Measurements from ENCODE around the gene PPHLN1. TPM values are rescaled to one million over a fixed set of nuclear protein-coding genes. Genes with fewer than 3 reads are reported as not detected.

Gene PPHLN1
- total RNA-seq, 6 experiments from 2014 or later, result 15.8 to 33.0 (median 21.5) TPM

- 25% methylated on average over 1 of the region's 1 CpG for WGBS (ENCODE audit: insufficient coverage, low coverage, low lambda C conversion rate, missing lambda C conversion rate)
- no peak overlapping the region for H3K27ac ChIP-seq
- no peaks in the 10 kb centered on the region for H3K4me1 ChIP-seq
- intact Hi-C loops (cut with DNase I), result no loop called here
- H3K4me3 ChIP-seq, result no peak overlapping the region
- DNase-seq, result no peak
- H3K27me3 ChIP-seq, result no peaks in the 10 kb centered on the region
- no peak for ATAC-seq
- no peaks in the 10 kb centered on the region for H3K9me3 ChIP-seq
- no peak for TF ChIP-seq POLR2A (IDR thresholded peaks at IDR 0.05)
- TF ChIP-seq, protein P1, sequence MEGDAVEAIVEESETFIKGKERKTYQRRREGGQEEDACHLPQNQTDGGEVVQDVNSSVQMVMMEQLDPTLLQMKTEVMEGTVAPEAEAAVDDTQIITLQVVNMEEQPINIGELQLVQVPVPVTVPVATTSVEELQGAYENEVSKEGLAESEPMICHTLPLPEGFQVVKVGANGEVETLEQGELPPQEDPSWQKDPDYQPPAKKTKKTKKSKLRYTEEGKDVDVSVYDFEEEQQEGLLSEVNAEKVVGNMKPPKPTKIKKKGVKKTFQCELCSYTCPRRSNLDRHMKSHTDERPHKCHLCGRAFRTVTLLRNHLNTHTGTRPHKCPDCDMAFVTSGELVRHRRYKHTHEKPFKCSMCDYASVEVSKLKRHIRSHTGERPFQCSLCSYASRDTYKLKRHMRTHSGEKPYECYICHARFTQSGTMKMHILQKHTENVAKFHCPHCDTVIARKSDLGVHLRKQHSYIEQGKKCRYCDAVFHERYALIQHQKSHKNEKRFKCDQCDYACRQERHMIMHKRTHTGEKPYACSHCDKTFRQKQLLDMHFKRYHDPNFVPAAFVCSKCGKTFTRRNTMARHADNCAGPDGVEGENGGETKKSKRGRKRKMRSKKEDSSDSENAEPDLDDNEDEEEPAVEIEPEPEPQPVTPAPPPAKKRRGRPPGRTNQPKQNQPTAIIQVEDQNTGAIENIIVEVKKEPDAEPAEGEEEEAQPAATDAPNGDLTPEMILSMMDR (IDR thresholded peaks at IDR 0.05), result no peak
- no peaks in the 10 kb centered on the region for H3K36me3 ChIP-seq
Measured at GRCh38 chr12:42473561-42473960, 147.6 kb downstream of the PPHLN1 start.

- Histone ChIP-seq H3K27ac (no peak overlapping the region), H3K4me3 (no peak overlapping the region), H3K27me3 (no peaks in the 10 kb centered on the region), H3K4me1 (no peaks in the 10 kb centered on the region), H3K36me3 (no peaks in the 10 kb centered on the region), H3K9me3 (no peaks in the 10 kb centered on the region)
- TF ChIP-seq, protein P1 (IDR thresholded peaks at IDR 0.05), result no peak
- TF ChIP-seq POLR2A (IDR thresholded peaks at IDR 0.05), result no peak
- DNase-seq (no peak), ATAC-seq (no peak)
- WGBS (ENCODE audit: insufficient coverage, low coverage, low lambda C conversion rate, missing lambda C conversion rate), result 59% methylated on average over 2 of the region's 2 CpGs
- intact Hi-C loops (cut with DNase I), result no loop called here
Measured at GRCh38 chr12:42474391-42474790, 148.4 kb downstream of the PPHLN1 start.

DNA sequence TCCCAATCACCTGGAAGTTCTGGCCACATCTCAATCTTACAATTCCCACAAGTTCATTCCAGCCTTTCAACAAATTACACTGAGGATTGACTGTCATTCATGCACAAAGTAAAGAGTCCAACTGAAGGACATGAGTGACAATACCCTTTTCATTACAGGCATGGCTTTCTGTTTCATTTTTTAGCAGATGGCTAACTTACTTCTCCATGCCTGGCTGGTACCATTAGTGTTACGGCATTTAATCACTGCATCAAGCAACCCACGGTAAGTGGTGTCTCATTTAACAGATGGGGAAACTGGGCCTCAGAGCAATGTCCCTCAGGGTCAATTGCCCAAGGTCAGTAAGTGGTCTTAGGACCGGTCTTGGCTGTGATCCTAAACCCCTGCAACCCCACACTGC lies 149.1 kb downstream of the PPHLN1 start:
- no peak overlapping the region for H3K27ac ChIP-seq
- no peaks in the 10 kb centered on the region for H3K9me3 ChIP-seq
- intact Hi-C loops (cut with DNase I), result no loop called here
- no peaks in the 10 kb centered on the region for H3K4me1 ChIP-seq
- no peak overlapping the region for H3K4me3 ChIP-seq
- TF ChIP-seq POLR2A (IDR thresholded peaks at IDR 0.05), result no peak
- TF ChIP-seq, protein P1 (IDR thresholded peaks at IDR 0.05), result no peak
- DNase-seq (no peak), ATAC-seq (no peak)
- no peaks in the 10 kb centered on the region for H3K36me3 ChIP-seq
- 51% methylated on average over 3 of the region's 3 CpGs for WGBS (ENCODE audit: insufficient coverage, low coverage, low lambda C conversion rate, missing lambda C conversion rate)
- H3K27me3 ChIP-seq, result no peaks in the 10 kb centered on the region

GRCh38 chr12:42477941-42478340 lies 152.0 kb downstream of the PPHLN1 start:
- 36% methylated on average over 1 of the region's 1 CpG for WGBS (ENCODE audit: insufficient coverage, low coverage, low lambda C conversion rate, missing lambda C conversion rate)
- ATAC-seq, result no peak
- Histone ChIP-seq H3K36me3 (no peaks in the 10 kb centered on the region), H3K4me1 (no peaks in the 10 kb centered on the region), H3K27me3 (no peaks in the 10 kb centered on the region), H3K4me3 (no peak overlapping the region), H3K27ac (no peak overlapping the region), H3K9me3 (no peaks in the 10 kb centered on the region)
- intact Hi-C loops (cut with DNase I), result no loop called here
- no peak for DNase-seq
- no peak for TF ChIP-seq POLR2A (IDR thresholded peaks at IDR 0.05)
- TF ChIP-seq, protein P1 (IDR thresholded peaks at IDR 0.05), result no peak

- Histone ChIP-seq H3K36me3 (no peaks in the 10 kb centered on the region), H3K27ac (peak overlapping the region in 1 of 3 donors; percentile 67), H3K4me3 (no peak overlapping the region), H3K27me3 (peaks cover 0 to 4% of the 10 kb centered on the region in 2 donors), H3K9me3 (no peaks in the 10 kb centered on the region), H3K4me1 (peaks cover 0 to 10% (median 0%) of the 10 kb centered on the region in 4 donors)
- intact Hi-C loops (cut with DNase I), result no loop called here
- DNase-seq (no peak), ATAC-seq (no peak)
- TF ChIP-seq, protein P1 (IDR thresholded peaks at IDR 0.05), result no peak
- no peak for TF ChIP-seq POLR2A (IDR thresholded peaks at IDR 0.05)
- WGBS (ENCODE audit: insufficient coverage, low coverage, low lambda C conversion rate, missing lambda C conversion rate), result 78% methylated on average over 1 of the region's 1 CpG
Measured at GRCh38 chr12:42481368-42481767, 155.4 kb downstream of the PPHLN1 start.
